HG03139 (cell line): Measurements from ENCODE around the gene PRUNE2.

Experiments
- ATAC-seq: cut with Tn5 transposase; IDR thresholded peaks from one replicate; pipeline ENCODE4 v1.9.1; 2021; ENCODE audit not compliant: unreplicated experiment

Gene PRUNE2

GRCh38 chr9:76900884-76901440, 5.0 kb downstream of the PRUNE2 start:
- no peak for ATAC-seq

DNA sequence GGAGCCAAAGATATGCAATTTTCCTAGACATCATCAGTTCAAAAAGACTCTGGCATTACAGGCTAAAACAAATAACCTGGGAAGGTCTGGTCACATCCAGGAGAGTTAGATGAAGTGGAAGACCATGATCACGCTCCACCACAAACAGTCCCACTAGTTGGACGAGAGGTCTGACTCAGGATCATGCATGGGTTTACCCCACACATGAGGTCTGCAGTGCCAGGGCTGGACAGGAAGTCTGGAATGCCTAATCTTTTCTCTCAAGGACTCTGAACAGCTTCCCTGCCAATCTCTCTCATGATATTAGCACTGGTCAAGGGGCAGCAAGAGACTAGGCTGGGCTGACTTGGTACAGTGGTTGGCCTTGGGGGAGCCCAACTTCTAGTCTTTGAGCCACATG, 7.1 kb downstream of the PRUNE2 start:
- no peak for ATAC-seq

DNA sequence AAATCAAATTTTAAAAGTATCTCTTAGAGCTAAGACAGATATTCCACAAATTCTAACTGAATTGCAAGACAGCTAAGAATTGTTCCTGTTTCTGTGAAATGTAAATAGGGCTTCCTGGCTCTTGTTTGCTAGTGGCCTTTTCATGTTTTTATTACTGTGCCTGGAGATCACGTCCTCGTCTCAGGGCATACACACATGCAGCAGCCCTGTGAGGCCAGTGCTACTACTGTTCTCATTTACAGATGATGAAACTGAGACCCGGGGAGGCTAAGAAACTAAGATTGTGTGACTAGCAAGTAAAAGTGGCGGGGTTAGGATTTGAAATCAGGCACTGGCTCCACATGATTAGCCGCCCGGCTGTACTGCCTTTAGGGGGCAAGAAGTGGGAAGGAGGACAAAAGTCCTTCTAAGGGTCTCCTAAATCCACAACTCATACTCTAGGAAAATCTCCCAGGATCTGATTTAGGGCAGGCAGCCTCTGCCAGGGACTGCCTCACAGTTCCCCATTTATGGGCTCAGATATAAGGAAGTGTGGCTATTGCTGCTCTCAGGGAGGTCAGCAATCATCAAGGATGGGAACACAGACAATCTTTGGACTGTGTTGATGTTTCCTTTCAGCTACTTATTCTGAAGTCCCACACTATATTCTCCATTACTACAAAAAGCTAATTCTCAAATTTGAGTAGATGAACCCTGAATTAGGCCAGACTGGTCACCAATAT, 7.9 kb downstream of the PRUNE2 start:
- ATAC-seq: no peak

DNA sequence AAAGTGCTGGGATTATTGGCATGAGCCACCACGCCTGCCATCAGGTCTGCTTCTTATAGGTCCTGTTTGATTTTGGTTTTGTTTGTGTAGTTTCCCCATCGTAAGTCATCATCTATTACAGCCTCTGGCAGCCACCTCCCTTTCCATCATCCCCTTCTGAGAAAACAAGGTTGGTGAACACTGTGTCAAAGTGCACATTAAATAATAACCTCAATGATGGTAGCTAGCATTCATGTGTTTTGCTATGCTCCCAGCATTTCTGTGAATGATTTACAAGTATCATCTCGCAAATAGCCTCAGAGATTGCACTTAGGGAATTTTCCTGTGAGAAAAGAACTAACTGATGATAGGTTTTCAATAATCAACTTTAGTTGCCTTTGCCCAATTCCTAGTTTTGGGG, 9.9 kb downstream of the PRUNE2 start:
- no peak for ATAC-seq

DNA sequence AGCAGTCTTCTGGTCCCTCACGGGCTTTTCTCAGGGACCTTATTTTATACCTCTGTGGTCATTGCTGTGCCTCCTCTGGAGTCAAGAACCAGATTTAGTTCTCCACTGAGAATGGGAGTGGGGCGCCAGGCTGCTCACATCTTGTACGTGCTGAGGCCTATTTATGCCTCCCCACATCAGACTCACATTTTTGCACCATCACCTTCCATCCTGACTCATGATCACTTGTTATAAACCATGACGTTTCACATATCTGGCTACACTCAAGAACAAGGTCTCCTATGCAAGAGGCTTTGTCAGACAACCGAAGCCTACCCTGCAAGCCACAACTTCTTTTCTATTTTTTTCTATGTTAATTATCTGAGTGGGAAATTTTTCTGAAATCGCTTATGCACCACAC, 10.7 kb downstream of the PRUNE2 start:
- no peak for ATAC-seq

GRCh38 chr9:76894198-76894597, 11.7 kb downstream of the PRUNE2 start:
- no peak for ATAC-seq

DNA sequence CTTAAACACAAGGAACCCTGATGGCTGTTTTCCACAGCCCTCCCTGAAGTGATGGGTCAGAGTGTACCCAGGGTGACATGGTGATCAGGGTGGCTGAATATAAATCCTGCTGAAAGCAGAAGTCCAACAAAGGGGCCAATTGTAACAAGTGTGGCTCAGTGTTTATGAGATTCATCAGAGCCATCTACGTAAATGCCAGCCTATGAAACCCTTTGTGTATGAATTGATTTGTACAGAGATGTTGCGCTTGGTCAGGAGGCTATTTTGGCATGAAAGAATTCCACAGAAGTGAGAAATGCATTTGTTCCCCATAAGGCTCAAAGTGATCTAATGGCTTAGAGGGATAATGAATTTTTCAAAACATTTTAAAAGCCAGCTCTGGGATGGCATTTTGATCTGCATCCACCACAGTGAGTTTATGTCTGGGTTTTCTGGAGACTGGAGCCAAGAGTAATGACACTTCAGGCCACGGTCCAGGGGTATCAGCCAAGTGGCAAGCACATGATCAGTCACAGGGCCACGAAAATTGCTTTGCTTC, 12.4 kb downstream of the PRUNE2 start:
- no peak for ATAC-seq

- no peak for ATAC-seq
Measured at GRCh38 chr9:76891874-76892273, 14.0 kb downstream of the PRUNE2 start.

DNA sequence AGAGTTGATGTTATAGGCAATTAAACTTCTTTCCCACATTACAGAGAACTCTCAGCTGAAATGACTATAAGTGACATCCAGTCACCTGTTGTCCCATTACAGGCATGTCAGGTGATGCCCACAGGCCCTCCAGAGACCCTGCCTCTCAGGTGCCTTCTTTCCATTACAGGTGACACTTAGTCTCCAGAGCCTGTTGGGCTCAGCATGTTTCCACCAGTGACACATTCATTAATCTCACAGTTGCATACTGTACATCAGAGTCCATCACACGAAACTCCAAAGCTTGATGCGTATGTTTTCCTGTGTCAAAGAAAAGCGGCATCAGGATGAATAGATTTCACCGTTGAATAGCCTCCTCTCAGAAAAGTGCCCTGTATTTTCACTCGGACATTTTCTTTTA, 14.6 kb downstream of the PRUNE2 start:
- no peak for ATAC-seq

GRCh38 chr9:76887951-76888350, 18.0 kb downstream of the PRUNE2 start:
- no peak for ATAC-seq

- no peak for ATAC-seq
Measured at GRCh38 chr9:76887003-76887821, 18.7 kb downstream of the PRUNE2 start.

DNA sequence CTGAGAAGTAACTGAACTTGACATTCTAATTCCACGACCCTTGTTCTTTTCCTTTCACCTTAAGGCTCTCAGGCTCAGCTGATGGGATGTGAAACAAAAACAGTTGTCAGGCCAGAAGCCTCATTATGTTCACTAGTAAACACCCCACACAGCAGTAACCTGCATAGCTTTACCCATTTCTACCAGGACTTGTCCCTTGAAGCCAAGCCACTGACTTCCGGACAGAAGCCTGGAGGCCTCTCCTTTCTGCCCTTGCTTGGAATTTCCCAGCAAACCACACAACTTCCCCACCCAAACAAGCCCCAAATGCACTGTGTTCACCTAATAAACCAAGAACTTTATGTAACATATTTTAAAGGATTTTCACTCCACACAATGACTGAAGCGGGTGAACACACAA, 19.6 kb downstream of the PRUNE2 start:
- ATAC-seq: no peak

- no peak for ATAC-seq
Measured at GRCh38 chr9:76884823-76885222, 21.1 kb downstream of the PRUNE2 start.

DNA sequence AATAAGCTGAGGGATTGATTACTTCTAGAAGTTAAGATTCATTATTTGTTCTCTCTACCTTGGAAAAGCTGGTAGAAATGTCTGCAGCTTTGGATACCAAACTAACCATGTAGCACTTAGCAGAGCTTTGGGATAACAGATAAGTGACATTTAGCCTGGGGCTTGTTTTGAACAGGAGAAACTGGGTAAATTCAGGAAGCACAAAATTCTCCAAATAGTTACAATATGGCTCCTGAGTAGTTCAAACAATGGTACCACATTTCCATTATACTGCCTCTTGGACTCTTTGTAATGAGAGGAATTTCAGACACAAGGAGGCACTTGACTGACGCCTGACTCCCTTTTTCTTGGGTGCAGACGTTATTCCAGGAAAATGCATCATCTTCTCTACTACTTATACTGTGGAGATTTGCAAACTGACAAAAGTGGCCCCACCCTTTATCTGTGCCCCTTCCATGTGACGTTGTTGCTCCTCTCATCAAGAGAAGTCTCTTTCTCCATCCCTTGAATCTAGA, 22.5 kb downstream of the PRUNE2 start:
- ATAC-seq: no peak

GRCh38 chr9:76882686-76883085, 23.2 kb downstream of the PRUNE2 start:
- ATAC-seq: peak; percentile 71

- no peak for ATAC-seq
Measured at GRCh38 chr9:76880210-76880609, 25.7 kb downstream of the PRUNE2 start.

DNA sequence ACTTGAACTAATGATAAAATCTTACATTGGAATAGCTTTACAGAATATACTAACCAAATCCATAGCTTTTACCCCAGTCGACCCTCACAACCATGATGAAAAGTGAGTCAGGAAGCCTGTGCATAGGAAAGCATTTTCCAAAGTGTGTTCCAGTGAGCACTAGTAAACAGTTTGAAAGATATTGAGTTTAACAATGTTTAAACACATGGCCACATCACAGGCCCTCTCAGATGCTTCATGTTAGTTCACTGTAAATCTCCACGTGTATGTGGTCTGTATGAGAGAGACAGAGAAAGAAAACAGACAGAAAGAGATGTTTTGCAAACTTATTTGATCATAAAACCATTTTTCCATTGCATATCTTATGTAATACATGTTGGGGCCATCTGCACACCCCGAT, 27.0 kb downstream of the PRUNE2 start:
- ATAC-seq: no peak

DNA sequence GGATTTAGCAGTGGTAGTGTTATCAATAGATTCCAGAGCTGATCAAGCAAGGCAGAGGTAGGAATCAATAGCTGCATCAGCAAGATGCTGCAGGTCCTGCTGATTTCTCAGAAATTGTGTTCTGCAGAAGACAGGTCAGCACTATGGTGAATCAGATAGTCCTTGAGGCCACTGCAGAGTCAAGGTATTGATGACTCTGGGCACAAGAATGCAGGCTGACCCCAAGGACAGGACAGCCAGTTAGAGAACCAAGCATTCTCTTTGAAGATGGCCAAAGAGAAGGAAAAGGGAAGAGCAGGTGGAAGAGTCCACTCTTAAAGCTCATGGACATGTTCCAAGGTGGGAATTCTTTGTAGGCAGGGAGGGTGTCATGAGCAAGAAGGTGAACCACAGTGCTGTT, 28.0 kb downstream of the PRUNE2 start:
- ATAC-seq: no peak

GRCh38 chr9:76876098-76876497, 29.8 kb downstream of the PRUNE2 start:
- ATAC-seq: no peak

GRCh38 chr9:76873821-76874220, 32.1 kb downstream of the PRUNE2 start:
- ATAC-seq: no peak

DNA sequence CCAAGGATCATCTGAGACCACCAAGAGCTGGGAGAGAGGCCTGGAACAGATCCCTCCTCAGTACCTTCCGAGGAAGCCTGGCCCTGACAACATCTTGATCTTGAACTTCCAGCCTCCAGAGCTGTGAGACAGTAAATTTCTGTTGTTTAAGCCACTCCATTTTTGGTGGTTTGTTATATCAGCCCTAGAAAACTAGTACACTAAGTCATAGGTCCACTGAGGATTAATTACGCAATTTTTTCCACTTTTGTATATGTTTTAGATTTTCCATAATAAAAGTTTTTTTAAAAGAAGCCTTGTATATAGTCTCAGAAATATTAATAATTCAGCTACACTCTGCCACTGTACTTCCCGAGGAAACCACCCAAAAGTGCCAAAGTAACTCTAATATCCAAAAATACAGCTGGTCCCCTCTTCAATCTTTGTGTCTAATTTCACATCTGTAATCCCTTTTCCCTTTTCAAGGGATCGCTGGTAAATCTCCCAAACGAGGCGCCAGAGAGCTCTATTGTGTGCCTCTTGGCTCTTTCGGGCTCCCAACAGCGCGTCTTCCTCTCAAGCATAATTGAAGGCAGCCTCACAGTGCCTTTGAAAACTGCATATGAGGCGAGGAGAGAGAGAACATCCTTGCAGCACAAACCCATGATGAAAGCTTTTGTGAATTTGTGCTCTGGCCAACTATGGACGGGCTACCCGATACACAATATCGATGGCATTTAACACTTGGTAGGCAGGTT, 32.7 kb downstream of the PRUNE2 start:
- ATAC-seq: no peak
